Measurements from ENCODE around the gene STC2. TPM values are rescaled to one million over a fixed set of nuclear protein-coding genes. Genes with fewer than 3 reads are reported as not detected.

STC2 gene
- total and polyA plus RNA-seq, 2 of the 8 experiments (the other 6 are each of a cell fraction or from before 2014, with no cell fraction given), result 26.4 to 53.1 TPM

DNA sequence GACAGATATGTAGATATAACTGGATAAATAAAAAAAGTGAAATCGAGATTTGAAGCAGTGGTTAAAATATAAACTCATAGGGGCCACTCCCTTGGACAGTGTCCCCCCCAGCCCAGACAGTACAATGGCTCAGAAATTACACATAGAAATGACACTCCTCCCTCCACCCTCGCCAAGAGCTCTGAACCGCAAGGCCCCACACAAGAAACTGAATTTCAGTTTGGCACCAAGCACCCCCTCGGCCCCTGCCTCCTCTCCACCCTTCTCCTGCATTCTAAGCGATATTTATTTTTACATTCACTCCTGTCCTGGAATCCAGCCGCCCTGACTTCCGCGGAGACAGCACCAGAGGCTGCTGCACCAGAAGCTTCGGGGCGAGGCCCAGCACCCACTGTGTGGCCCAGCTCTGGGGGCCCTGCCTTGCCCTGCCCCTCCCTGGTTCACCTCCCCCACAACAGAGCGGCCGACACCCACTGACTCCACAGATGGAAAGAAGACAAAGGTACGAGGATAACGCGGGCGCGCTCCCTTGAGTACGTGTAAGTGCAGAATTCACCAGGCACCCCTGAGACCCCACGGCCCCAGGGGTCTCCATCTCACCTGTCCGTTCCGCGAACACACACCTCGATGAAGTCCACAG lies 11.0 kb downstream of the STC2 start:
- Histone ChIP-seq H3K18ac (ENCODE audit: extremely low read depth, low read length) (no peak overlapping the region), H2BK120ac (replicated peaks; ENCODE audit: low read depth, low read length) (no peak overlapping the region), H2BK20ac (ENCODE audit: low read length) (no peak overlapping the region), H2BK15ac (ENCODE audit: low read length) (no peak overlapping the region), H3K56ac (replicated peaks; ENCODE audit: insufficient read length, low read depth, low read length) (no peak overlapping the region), H3K14ac (ENCODE audit: insufficient read length) (no peak overlapping the region), H3K4me3 (ENCODE audit: extremely low read depth in 1 of 4, insufficient read depth in 2 of 4, low read depth in 3 of 4, low read length in 4 of 4) (no peak overlapping the region), H2AFZ (ENCODE audit: low read length) (no peak overlapping the region), H3K4ac (replicated peaks; ENCODE audit: insufficient read length, low read depth, low read length) (no peak overlapping the region), H3K27me3 (replicated peaks in 1 of 4; ENCODE audit: control insufficient read depth in 3 of 4, extremely low read depth in 1 of 4, insufficient read depth in 3 of 4, low read length in 3 of 4) (no peaks in the 10 kb centered on the region), H3K4me1 (replicated peaks in 1 of 4; ENCODE audit: control insufficient read depth in 3 of 4, insufficient read depth in 4 of 4, low read length in 3 of 4) (peaks cover 0 to 9% (median 2%) of the 10 kb centered on the region in 4 experiments; a peak in 6 of 7 replicates), H4K8ac (ENCODE audit: extremely low read depth, insufficient read depth, low read length) (no peak overlapping the region), H4K20me1 (replicated peaks in 1 of 2; ENCODE audit: control insufficient read depth in 1 of 2, insufficient read depth in 2 of 2, low read length in 2 of 2) (peaks cover 4 to 10% of the 10 kb centered on the region in 2 experiments), H3K79me1 (ENCODE audit: low read depth, low read length) (no peaks in the 10 kb centered on the region; the same call in 1 of the 2 replicates), H2AK5ac (ENCODE audit: low read depth, low read length) (no peak overlapping the region), H3K23ac (ENCODE audit: insufficient read length) (no peak overlapping the region), H2BK5ac (ENCODE audit: low read depth, low read length) (no peak overlapping the region), H3K79me2 (ENCODE audit: control insufficient read depth in 1 of 2, insufficient read depth in 2 of 2, low read length in 2 of 2) (no peaks in the 10 kb centered on the region; a peak in 1 of 4 replicates), H3K23me2 (ENCODE audit: low read depth, low read length) (no peaks in the 10 kb centered on the region), H4K5ac (ENCODE audit: insufficient read length, low read depth, low read length) (no peak overlapping the region), H3K9me3 (ENCODE audit: insufficient read depth in 2 of 2, low read depth in 1 of 2, low read length in 1 of 2) (no peaks in the 10 kb centered on the region), H4K91ac (replicated peaks; ENCODE audit: insufficient read length, low read length) (no peak overlapping the region), H3K27ac (ENCODE audit: low read depth, low read length) (no peak overlapping the region), H3K4me2 (ENCODE audit: insufficient read depth in 1 of 2, low read depth in 2 of 2, low read length in 2 of 2) (no peak overlapping the region), H3K9ac (replicated peaks in 1 of 4; ENCODE audit: extremely low read depth in 1 of 4, low read depth in 3 of 4, low read length in 3 of 4) (no peak overlapping the region), H3K36me3 (ENCODE audit: control insufficient read depth in 2 of 4, insufficient read depth in 4 of 4, low read length in 3 of 4) (peaks cover 20 to 65% (median 45%) of the 10 kb centered on the region in 4 experiments), H2BK12ac (ENCODE audit: low read depth, low read length) (no peak overlapping the region)
- DNase-seq (ENCODE audit: low read depth in 1 of 2, low spot score in 2 of 2) (no peak), FAIRE-seq (no peak)
- no peak for TF ChIP-seq SP1 (IDR thresholded peaks at IDR 0.05; ENCODE audit: low read depth, low read length)
- no peak for TF ChIP-seq PHF8 (conservative IDR thresholded peaks at IDR 0.05; ENCODE audit: low read depth, low read length)
- no peak for TF ChIP-seq SUZ12 (IDR thresholded peaks at IDR 0.05; ENCODE audit: low read length)
- no peak for TF ChIP-seq TBP (IDR thresholded peaks at IDR 0.05; ENCODE audit: low read depth, low read length)
- TF ChIP-seq RFX5 (IDR thresholded peaks at IDR 0.05; ENCODE audit: borderline replicate concordance, low read depth, low read length), result no peak
- TF ChIP-seq JUN (IDR thresholded peaks at IDR 0.05; ENCODE audit: low read depth, low read length), result no peak
- CTCF ChIA-PET (ENCODE audit: partially characterized antibody), result interaction anchor here (0.7 to 14.3 kb wide), 6 partner anchors 10 to 839 kb away, joined by 3 to 126 read pairs (median 8); partner anchors contain the start of gene STC2
- POLR2A ChIA-PET (ENCODE audit: partially characterized antibody), result interaction anchor here (1.0 to 14.8 kb wide), 5 partner anchors 11 to 646 kb away, joined by 3 to 536 read pairs (median 5); partner anchors contain the start of gene STC2
- WGBS, 2 experiments (ENCODE audit: extremely low coverage in 1 of 2, insufficient coverage in 1 of 2, insufficient read length in 1 of 2, insufficient replicate concordance in 2 of 2, low coverage in 1 of 2, low lambda C conversion rate in 2 of 2, missing lambda C conversion rate in 1 of 2), result 93% methylated on average over 23 of the region's 23 CpGs; no CpG with 5 or more reads in 1 of the 2 experiments
